Activated naive CD4-positive, alpha-beta T cell treated with anti-CD3 and anti-CD28 coated beads, Interleukin-2, amount 50 U/mL, for 16 hours (primary cell): Measurements from ENCODE around the gene MYL6B.
"Not testable (repeated sequence)": the region's sequence is repeated elsewhere in the genome, so short reads cannot be mapped to it uniquely, and the experiment has no call there.

Source experiments
- DNase-seq: peaks from one replicate; pipeline ENCODE4 v3.0.0-alpha.2; 2020

Gene MYL6B

DNA sequence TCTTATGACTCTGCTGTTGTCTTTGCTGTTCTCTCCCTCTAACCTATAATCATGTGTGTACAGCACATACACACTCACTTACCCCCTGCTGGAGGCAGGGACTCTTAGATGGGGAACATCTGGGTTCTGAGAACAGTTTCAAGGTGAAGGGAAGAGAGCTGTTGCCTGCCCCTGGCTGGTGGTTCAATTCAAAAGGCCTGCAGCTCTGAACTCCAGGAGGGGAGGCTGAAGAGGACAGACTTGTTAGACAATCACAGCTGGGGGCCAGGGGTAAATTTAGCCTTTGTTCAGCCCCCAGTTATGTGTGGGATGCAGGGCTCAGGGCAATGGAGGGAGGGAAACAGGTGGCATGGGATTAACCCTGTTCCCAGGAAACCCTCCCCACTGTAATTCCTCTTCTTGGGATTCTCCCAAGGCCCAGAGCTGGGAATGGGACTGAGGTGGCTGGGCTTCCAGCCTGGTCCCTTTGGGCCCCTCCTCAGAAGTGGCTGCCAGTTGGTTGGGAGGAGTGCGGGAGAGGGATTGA is 1.9 kb downstream of the MYL6B start:
- DNase-seq: no peak

DNA sequence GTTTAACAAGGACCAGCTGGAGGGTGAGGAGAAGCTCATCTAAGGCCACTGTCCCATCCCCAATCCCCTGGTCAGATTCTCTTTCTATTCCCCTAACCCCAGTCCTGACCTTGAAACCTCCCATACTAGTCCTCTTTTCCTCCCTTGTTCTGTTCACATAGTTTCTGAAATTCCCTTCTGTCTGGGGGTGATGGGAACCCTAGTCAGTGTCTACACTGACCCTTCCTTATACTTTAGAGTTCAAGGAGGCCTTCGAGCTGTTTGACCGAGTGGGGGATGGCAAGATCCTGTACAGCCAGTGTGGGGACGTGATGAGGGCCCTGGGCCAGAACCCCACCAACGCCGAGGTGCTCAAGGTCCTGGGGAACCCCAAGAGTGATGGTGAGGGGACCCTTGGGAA is 2.4 kb downstream of the MYL6B start:
- DNase-seq: no peak

DNA sequence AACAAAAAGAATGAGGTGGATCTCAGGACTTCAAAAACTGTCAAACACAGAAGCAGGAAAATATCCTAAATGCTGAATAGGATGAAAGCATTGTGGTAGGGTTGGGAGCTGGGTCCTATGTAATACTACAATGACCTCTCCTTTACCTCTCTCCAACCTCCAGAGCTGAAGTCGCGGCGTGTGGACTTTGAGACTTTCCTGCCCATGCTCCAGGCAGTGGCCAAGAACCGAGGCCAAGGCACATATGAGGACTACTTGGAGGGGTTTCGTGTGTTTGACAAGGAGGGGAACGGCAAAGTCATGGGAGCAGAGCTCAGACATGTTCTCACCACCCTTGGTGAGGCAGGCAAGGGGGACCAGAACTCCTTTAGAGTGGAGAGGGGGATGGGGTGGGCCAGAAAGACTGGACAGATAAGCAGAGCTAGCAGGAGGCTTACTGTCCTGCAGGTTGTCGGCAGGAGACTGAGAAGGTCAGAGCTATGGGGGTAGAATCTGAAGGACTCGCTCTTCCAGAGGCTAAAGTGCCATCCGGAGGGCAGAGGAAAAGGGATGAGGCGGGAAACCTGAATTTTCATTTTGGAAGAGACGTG is 3.0 kb downstream of the MYL6B start:
- DNase-seq: no peak

DNA sequence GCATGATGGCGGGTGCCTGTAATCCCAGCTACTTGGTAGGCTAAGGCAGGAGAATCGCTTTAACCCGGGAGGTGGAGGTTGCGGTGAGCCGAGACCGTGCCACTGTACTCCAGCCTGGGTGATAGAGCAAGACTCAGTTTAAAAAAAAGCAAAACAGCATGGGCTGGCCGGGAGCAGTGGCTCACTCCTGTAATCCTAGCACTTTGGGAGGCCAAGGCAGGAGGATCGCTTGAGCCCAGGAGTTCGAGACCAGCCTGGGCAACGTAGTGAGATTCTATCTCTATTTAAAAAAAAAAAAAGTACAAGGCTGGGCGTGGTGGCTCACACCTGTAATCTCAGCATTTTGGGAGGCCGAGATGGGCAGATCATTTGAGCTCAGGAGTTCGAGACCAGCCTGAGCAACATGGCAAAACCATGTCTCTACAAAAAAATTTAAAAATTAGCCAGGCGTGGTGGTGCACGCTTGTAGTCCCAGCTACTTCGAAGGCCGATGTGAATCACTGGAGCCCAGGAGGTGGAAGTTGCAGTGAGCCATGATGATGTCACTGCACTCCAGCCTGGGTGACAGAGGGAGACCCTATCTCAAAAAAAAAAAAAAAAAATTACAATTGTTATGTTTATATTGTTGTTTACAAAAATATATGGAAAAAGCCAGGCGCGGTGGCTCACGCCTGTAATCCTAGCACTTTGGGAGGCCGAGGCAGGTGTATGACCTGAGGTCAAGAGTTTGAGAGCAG is 4.2 kb downstream of the MYL6B start:
- not testable (repeated sequence) for DNase-seq

DNA sequence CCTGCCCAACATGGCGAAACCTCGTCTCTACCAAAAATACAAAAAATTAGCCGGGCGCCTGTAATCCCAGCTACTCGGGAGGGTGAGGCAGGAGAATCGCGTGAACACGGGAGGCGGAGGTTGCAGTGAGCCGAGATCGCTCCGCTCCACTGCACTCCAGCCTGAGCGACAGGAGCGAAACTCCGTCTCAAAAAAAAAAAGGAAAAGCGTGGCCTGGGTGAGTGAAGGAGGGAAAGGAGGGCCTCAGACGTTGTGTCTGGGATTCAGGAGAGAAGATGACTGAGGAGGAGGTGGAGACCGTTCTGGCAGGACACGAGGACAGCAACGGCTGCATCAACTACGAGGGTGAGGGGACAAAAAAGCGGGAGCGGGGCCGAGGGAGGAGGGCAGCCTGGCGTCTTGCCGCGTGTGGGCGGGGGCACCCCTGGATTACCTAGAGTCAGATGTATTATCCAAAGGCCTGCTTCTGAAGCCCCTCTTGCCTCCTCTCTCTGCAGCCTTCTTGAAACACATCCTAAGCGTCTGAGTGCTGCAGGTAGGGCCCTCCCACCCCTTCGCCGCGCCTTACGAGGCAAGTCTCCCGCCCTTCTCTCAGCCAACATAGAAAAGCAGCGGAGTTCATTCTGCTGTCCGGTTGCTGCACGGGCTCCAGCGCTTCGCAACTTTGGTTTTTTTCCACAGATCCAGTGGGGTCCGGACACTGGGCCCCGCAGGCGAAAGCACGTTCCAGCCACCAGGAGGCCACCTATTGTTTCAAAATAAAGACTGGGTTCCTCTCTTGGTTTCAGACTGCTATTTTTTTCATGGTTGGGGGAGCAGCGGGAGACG is 5.0 kb downstream of the MYL6B start:
- peak; percentile 56 for DNase-seq

DNA sequence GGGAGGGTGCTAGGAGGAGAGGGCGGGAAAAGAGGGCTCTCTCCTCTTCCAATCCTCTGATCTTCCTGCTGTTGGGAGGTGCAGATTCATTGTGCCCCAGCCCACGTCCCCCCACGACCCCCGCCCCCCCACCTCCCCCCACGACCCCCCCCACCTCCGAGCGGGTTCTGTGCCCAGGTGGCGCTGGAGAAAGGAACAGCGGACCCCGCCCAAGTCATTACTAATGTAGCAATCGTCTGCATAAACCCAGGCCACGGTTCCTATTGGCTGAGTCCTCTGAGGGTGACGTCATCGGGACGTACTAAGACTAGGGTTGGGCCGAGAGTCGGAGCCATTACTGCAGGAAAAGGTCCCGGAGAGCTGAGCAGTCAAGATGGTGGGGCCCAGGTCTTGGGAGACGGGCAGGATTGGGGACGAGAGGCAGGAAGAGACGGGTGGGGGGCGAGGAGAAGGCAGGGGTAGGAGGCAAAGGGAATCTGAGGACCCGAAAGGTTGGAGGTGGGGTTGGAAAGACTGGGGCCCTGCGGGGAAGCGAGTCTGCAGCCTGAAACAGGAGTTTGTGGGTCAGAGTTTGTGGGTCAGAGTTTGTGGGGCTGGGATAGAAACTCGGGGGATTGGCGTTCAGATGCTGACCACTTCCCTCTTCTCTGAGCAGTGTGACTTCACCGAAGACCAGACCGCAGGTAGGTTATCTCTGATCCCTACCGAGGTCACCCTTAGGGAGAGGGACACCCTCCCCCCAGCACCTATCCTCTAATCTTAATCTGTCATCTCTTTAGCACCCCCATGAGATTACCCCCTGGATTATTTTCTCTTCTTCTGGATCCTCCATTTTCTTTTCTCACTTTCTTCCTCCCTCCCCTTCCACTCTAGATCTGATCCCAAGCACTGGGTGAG is 5.9 kb downstream of the MYL6B start, which contains the start of gene MYL6:
TSS of gene MYL6 (plus strand) at position 331 of the 897 bp plus-strand sequence. CDS start at position 374, 43 bp downstream.
- DNase-seq: peak; percentile 87

DNA sequence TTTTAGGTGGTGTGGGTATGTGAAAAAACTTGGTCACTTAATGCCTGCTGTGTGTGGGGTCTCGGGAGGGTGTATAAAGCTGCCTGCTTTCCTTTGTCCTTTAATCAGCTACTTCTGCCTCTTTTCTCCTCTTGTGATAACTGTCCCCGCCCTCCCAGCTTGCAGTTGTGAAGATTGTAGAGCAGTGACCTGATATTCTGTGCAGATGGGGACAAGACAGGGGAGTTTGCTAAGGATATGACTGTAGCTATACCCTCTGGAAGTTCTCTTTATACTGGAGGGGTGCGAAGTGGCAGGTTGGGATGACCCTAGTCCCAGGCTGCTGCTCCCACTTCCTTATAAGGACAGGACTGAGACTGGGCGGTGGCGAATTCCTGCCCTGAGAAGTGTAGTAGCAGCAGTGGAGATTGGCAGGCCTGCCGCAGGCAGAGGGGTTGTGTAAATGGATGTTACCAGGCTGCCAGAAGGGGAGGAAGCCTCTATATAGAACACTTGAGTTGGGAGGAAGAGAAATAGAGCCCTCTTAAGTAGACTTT is 6.6 kb downstream of the MYL6B start:
- no peak for DNase-seq

DNA sequence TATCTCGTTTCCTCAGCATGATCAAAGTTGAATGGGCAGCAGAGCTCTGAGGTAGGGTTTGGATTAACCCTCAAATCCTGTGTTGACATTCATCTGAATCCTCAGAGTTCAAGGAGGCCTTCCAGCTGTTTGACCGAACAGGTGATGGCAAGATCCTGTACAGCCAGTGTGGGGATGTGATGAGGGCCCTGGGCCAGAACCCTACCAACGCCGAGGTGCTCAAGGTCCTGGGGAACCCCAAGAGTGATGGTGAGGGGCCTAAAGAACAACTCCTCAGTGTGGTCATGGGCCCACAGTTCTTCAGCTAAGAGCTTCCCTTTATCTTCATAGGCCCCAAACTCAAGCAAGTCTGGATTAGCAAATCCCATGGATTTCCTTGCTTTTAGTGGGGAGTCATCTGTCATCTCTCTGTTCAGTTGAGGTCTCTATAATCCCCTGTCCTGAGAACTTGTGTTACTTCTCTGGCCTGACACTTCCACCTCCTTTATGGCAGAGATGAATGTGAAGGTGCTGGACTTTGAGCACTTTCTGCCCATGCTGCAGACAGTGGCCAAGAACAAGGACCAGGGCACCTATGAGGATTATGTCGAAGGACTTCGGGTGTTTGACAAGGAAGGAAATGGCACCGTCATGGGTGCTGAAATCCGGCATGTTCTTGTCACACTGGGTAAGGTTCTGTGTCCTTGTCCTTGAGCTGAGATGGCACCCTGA is 7.2 kb downstream of the MYL6B start:
- no peak for DNase-seq

DNA sequence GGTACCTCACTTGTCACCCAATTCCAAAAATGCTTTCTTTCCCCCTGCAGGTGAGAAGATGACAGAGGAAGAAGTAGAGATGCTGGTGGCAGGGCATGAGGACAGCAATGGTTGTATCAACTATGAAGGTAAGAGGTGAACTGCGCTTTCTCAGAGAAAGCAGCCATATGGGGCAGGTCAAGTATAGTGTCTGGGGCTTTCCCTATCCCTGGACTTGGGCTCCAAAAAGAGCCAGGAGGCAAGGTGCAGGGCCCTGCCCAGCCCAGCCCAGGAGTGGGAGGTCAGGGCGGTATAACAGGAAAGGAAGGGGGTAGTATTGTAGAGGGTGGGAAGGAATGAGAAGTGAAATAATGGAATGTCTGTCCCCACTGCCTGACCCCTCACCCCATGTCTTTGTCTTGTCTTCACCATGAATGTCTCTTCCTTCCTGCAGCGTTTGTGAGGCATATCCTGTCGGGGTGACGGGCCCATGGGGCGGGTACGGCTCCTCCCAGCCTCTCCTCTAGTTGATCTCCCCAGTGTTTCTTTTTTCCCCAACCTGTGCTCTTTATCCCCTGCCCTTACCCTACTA is 7.9 kb downstream of the MYL6B start:
- DNase-seq: peak; percentile 51

DNA sequence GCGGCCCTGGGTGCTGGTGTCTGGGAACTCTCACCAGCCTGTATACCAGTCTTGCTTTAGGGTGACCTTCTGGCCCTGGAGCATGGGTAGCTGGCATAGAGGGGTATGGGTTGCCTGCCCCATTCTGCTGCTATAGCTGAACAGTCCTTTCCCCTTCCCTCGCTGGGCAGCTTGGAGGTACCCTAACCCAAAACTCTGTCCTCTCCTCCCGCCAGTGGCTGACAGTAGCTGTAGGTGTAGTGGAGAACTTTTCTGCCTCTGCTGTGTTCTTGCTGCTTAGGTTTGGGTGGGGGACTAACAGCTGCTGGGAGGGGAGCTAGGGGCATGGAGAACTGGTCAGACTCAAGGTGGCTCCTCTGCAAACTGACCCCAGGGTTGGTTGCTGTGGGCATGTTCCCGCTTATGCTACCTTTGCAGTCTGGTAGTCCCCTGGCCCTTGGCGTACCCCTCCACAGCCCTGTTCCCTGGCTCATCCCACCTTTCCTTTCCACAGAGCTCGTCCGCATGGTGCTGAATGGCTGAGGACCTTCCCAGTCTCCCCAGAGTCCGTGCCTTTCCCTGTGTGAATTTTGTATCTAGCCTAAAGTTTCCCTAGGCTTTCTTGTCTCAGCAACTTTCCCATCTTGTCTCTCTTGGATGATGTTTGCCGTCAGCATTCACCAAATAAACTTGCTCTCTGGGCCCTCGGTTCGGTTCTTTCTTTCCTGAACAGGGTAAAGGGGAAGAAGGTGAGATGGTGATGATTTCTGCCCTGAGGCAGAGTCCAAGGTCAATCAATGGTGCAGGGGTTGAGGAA is 8.7 kb downstream of the MYL6B start:
- no peak for DNase-seq

DNA sequence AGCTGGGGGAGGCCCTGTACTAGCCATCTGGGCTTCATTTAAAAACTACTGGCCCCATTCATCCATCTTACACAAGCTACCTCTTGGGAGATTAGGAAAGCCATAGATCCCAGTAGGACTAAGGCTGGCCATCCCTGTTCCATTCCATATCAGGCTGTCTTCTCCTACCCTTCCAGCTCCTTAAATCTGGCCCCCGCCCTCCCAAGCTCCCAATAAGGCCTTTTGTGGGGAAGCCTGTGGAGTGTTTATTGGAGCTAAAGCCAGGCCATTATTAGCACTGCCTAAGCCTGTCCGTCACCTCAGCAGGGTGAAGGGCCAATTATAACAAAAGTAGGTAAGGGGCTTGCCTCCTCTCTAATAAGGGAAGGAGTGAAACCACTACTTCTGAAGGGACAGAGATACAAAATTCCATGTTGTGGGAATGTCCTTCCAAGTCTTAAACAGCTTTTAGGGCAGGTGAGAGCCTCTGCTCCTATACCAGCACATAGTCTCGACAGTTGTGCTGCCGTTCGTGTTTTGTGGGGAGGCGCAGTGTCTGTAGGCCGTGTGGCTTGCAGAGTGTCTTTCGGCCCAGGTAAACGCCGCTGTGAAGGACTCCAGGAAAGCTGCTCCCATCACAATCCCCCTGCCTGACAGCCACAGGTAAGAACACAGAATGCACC is 9.4 kb downstream of the MYL6B start:
- DNase-seq: no peak

DNA sequence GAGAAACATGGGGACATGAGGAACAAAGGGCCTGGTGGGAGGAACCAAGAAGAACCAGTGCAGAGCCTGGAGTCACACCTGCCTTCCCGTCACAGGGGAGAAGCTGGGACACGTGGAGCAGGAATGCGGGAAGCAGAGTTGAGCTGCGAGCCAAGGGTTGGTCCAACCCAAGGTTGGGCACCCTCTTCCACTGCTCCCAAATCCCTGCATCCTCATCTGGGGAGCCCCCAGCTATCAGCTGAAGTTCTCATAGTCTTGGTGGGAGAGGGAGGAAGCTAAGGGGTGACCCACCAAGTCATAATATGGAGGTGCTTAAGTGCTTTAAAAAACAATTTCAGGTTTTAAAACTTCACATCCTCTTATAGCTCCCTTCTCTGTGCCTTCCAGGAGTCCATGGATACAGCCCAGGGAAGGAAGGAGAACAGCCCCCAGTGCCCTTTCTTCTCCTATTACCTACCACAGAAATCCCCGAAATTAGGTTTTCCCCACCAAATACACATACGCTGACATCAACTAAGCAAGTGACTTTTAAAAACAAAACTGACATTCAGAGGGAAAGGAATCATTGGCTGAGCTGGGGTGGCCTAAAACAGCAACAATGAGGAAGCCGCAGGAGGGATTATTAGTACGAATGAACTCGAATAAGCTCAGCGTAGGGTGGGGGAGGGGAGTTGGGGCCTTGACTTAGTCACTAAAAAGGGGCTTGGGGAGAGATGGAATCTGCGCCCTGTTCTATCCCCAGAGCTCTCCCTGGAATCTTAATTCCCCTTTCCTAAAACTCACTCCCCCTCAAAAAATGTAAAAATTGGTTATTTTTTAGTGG is 10.3 kb downstream of the MYL6B start:
- no peak for DNase-seq

DNA sequence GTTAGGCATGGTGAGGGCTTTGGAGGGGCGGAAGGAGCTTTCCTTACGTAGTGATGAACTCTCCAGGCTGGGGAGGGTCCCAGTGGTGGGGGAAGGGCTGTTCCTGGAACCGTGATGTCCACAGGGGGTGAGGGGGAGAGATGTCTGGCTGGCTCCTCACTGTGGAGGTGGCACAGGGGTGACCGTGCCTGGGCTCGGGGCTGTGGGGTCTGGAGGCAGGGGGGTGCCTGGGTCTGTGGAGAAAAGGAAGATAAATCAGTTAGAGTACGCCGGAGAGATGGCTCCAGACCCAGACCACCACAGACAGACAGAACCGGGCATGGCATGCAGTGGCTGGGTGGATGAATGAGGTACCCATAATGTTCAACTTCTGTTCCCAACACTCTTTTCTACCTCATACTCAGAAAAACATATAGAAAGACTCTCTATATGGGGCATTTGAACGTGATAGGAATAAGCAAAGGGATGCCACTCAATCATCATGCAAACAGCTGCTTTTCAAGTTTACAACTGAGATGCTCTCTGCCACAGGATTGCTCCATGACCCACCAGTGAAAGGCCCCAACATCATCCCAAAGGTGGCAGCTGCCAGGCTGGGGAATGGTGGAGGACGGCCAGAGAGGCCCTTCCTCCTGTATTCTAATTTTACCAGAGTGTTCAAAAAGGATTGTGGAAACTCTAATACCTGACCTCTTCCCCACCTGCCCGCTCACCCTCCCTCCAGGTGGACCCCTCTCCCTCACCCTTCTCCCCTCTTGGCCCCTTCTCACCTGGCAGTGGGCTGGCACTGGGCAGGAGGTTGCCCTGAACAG is 11.4 kb downstream of the MYL6B start:
- DNase-seq: no peak

DNA sequence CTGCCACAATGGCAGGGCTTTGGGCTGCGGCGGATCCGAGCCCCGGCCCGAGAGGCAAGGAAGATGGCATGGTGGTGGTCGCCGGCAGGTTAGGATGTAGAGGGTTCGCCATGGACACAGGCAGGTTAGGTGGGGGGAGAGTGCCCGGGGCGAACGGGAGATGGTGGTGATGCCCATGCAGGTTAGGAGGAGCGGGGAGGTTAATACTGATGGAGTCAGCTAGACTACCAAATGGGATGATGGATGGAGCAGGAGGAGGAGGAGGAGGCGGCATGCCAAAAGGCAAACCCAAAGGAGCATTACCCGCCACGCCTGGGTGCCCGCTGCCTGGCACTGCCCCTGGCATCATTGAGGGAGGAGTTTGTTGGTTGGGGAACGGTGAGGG is 11.9 kb downstream of the MYL6B start:
- DNase-seq: no peak

DNA sequence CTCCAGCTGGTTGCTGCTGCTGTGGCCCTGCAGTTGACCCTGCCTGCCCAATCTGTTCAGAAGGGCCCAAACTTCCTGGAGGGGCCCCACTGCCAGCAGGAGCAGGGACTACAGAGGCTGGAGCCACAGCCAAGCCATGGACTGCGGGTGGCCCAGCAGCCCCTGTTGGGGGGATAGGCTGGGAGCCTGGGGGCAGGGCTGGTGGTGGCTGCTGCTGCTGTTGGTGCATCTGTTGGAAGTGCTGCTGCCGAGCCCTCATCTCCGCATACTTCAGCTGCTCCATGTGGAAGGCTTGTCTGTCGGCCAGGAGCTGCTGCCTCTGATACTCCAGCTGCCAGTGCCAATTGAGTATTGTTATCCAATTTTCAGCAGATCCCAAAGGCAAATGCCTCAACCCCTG is 13.0 kb downstream of the MYL6B start:
- no peak for DNase-seq

DNA sequence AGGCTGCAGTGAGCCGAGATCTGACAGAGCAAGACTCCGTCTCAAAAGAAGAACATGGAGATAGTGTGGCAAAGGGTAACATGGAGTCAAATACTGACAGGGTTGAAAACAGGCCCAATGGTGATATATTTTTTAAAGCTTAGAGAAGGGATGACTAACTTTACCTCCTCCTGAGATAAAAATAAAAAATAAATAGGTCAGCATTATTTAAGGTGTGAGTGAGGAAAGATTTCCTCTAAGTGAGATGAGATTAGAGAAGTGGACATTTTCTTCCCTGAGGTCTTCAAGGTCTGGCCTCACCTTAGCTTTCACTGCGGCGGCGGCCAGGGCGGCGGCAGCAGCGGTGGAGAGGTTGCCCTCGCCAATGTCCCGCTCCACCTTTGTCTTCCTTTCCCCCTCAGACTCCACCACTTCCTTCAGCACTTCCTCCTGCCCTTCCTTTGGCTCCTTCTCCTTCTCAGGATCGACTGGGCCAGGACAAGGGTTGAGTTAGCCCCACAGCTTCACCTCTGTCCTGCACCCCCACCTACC is 16.9 kb downstream of the MYL6B start:
- DNase-seq: no peak

DNA sequence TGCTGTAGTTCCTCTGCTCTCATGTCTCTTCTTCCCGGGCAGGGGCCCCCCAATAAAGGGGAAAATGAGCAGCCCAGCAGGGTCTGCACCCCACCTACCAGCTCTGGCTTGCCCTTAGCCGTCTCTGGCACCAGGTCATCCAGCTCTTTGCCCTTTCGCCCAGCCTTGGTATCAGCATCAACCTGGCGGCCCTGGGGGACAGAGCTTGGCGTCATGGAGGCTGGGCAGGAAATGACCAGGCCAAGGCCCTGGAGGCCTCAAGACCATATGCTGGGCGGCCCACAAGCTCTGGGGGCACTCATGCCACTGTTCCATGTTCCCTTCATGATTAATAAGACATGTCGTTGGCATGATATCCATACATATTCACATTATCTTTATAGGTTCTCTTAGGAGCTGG is 20.5 kb downstream of the MYL6B start:
- no peak for DNase-seq

DNA sequence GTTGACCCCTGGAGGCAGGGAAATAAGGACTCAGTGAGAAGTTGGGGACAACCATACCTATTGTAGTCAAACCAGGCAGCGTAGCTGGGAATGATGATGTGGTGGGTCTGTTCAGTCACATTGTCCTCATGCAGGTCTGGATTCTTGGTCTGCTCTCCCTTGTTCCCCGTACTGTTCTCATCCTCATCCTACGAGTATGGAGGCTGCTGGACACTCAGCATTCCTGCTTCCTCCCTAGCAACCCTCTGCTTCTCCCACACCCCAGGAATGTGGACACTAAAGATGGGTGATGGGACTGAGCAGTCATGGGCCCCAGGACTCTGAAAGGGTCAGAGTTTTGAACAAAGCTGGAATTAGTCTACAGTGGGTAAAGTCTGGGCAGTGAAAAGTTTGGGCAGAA is 26.0 kb downstream of the MYL6B start:
- no peak for DNase-seq
